Hepatocyte (in vitro differentiated cells): Measurements from ENCODE around the gene CHRNE.

ENCODE experiments used
- CTCF ChIP-seq: fragments of 200-600 bp; sonication (generic); IDR thresholded peaks from 2 replicates; pipeline ENCODE4 v1.5.1; 2016; ENCODE audit warnings: antibody characterized with exemption, mild to moderate bottlenecking; ENCODE audit not compliant: poor library complexity
- EZH2phosphoT487 ChIP-seq: fragments of 200-600 bp; sonication (generic); IDR thresholded peaks from one replicate; pipeline ENCODE4 v1.6.1; 2018; ENCODE audit warnings: antibody characterized with exemption, mild to moderate bottlenecking, low read depth, moderate library complexity; ENCODE audit not compliant: unreplicated experiment, severe bottlenecking

GRCh38 chr17:4886830-4887229 is 16.1 kb downstream of the CHRNE start:
- TF ChIP-seq CTCF (no peak), EZH2phosphoT487 (no peak)
